HL-60 (cell line): ENCODE results near the gene ZYG11A.

Source experiments
- DNase-seq, 2 experiments: peaks; one replicate each; pipeline ENCODE4 v3.0.0-alpha.2; 2010 to 2020; ENCODE audit warnings: low read depth in 1 of 2, low spot score in 1 of 2
- H3K27ac ChIP-seq: fragments of 250-450 bp; sonication (Bioruptor Pico); replicated peaks from 2 replicates; pipeline ENCODE4 v1.5.1; 2020; ENCODE audit warnings: mild to moderate bottlenecking, moderate library complexity
- H3K27me3 ChIP-seq: fragments of 250-450 bp; sonication (Bioruptor Pico); 2 replicates; pipeline ENCODE4 v1.5.1; 2021; ENCODE audit warnings: mild to moderate bottlenecking, moderate library complexity; ENCODE audit not compliant: insufficient read depth, poor library complexity, severe bottlenecking
- H3K4me3 ChIP-seq: replicated peaks from 2 replicates; pipeline ENCODE4 v1.5.1; 2011; ENCODE audit warnings: mild to moderate bottlenecking, control low read depth, low read length; ENCODE audit not compliant: insufficient read depth
- CTCF ChIP-seq: IDR thresholded peaks from one replicate; pipeline ENCODE4 v1.5.1; 2011; ENCODE audit warnings: low read length, control low read depth, inconsistent platforms; ENCODE audit not compliant: insufficient read depth
- GABPA ChIP-seq: IDR thresholded peaks from 2 replicates; pipeline ENCODE4 v1.6.1; 2012; ENCODE audit warnings: low read depth
- POLR2AphosphoS5 ChIP-seq: IDR thresholded peaks from 2 replicates; pipeline ENCODE4 v1.6.1; 2012; ENCODE audit warnings: low read depth
- REST ChIP-seq: IDR thresholded peaks from 2 replicates; pipeline ENCODE4 v1.6.1; 2012; ENCODE audit warnings: low read depth; ENCODE audit not compliant: insufficient replicate concordance
- SPI1 ChIP-seq: IDR thresholded peaks from 2 replicates; pipeline ENCODE4 v1.6.1; 2012; ENCODE audit warnings: low read depth, mild to moderate bottlenecking, borderline replicate concordance

ZYG11A gene

GRCh38 chr1:52917581-52917980, 75.0 kb downstream of the ZYG11A start:
- no peak overlapping the region for H3K27ac ChIP-seq
- H3K27me3 ChIP-seq: no peaks in the 10 kb centered on the region
- H3K4me3 ChIP-seq: no peak overlapping the region
- DNase-seq: no peak
- TF ChIP-seq SPI1: no peak
- TF ChIP-seq REST: no peak
- no peak for TF ChIP-seq CTCF
- no peak for TF ChIP-seq GABPA
- TF ChIP-seq POLR2AphosphoS5: no peak

- DNase-seq: no peak
- TF ChIP-seq POLR2AphosphoS5 (no peak), REST (no peak), GABPA (no peak), CTCF (no peak), SPI1 (no peak)
- H3K4me3 ChIP-seq: no peak overlapping the region
- H3K27me3 ChIP-seq: no peaks in the 10 kb centered on the region
- no peak overlapping the region for H3K27ac ChIP-seq
Measured at GRCh38 chr1:52918201-52918600, 75.6 kb downstream of the ZYG11A start.

- TF ChIP-seq SPI1: no peak
- TF ChIP-seq CTCF: no peak
- Histone ChIP-seq H3K27ac (no peak overlapping the region), H3K27me3 (no peaks in the 10 kb centered on the region), H3K4me3 (no peak overlapping the region)
- DNase-seq: no peak
Measured at GRCh38 chr1:52919051-52919722, 76.6 kb downstream of the ZYG11A start.

- TF ChIP-seq REST: no peak
- H3K27me3 ChIP-seq: no peaks in the 10 kb centered on the region
- no peak overlapping the region for H3K27ac ChIP-seq
- H3K4me3 ChIP-seq: no peak overlapping the region
- DNase-seq: no peak
Measured at GRCh38 chr1:52919723-52920483, 77.3 kb downstream of the ZYG11A start.
